ENCODE measurements around the gene LTBP1. TPM values are rescaled to one million over a fixed set of nuclear protein-coding genes. Genes with fewer than 3 reads are reported as not detected.

Gene LTBP1
- total and polyA plus RNA-seq, 10 of the 15 experiments (the other 5 are each of a cell fraction or from before 2014, with no cell fraction given) = 0.01 to 0.28 (median 0.12) TPM; not detected in 2

DNA sequence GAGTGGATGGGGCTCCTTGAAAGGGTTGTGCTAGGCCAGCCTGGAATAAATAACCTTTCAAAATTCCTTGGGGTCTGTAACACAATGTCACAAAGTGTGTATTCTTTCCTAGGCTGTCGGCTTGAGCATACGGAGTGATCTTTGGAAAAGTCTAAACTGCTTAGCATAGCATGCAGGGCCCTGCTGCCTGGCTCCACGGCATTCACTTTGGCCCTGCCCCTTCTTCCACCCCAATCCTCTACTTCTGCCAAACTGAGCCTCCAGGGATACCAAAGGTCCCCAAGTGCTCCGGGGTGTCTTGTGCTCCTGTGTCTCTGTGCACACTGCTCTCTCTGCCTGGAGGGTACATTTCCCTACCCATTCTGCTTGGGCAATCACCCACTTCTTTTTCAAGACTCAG lies 196.1 kb downstream of the LTBP1 start:
- no peaks in the 10 kb centered on the region for H3K9me3 ChIP-seq (replicated peaks; ENCODE audit: control insufficient read depth, insufficient read depth, low read length)
- H4K20me1 ChIP-seq (ENCODE audit: control insufficient read depth, insufficient read depth) = no peaks in the 10 kb centered on the region
- in situ Hi-C loops (cut with MboI) = no loop called here
- DNase-seq (ENCODE audit: low read depth, low spot score) (no peak), ATAC-seq (no peak), FAIRE-seq (no peak)
- no peak overlapping the region for H3K4me2 ChIP-seq (ENCODE audit: control insufficient read depth, insufficient read depth)
- H3K27me3 ChIP-seq (replicated peaks in 1 of 2; ENCODE audit: control insufficient read depth in 2 of 2, insufficient read depth in 2 of 2, low read length in 1 of 2) = 0 out of 4 replicates have a peak, but pooled peaks cover 0 to 5% of the 10 kb centered on the region in 2 experiments
- TF ChIP-seq EED (IDR thresholded peaks at IDR 0.05; ENCODE audit: low read depth) (no peak), TCF12 (IDR thresholded peaks at IDR 0.05; ENCODE audit: low read depth, low read length) (no peak), CBX5 (IDR thresholded peaks at IDR 0.05; ENCODE audit: low read depth) (no peak), SMARCA5 (IDR thresholded peaks at IDR 0.05) (no peak), ETV6 (conservative IDR thresholded peaks at IDR 0.05 in 1 of 2, IDR thresholded peaks at IDR 0.05 in 1 of 2; ENCODE audit: borderline replicate concordance in 1 of 2, low read depth in 1 of 2) (no peak), ZNF217 (IDR thresholded peaks at IDR 0.05) (no peak), LARP7 (IDR thresholded peaks at IDR 0.05) (no peak), JUNB (IDR thresholded peaks at IDR 0.05) (no peak), ZZZ3 (IDR thresholded peaks at IDR 0.05; ENCODE audit: control insufficient read depth, insufficient read length, low read depth) (no peak), RCOR1 (conservative IDR thresholded peaks at IDR 0.05; ENCODE audit: low read depth, low read length) (no peak), NR2C1 (IDR thresholded peaks at IDR 0.05) (no peak), HDGF (IDR thresholded peaks at IDR 0.05) (no peak)
- TF ChIP-seq, protein P1, sequence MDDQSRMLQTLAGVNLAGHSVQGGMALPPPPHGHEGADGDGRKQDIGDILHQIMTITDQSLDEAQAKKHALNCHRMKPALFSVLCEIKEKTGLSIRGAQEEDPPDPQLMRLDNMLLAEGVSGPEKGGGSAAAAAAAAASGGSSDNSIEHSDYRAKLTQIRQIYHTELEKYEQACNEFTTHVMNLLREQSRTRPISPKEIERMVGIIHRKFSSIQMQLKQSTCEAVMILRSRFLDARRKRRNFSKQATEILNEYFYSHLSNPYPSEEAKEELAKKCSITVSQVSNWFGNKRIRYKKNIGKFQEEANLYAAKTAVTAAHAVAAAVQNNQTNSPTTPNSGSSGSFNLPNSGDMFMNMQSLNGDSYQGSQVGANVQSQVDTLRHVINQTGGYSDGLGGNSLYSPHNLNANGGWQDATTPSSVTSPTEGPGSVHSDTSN (IDR thresholded peaks at IDR 0.05; ENCODE audit: insufficient replicate concordance, low read depth, low read length) = no peak
- TF ChIP-seq, protein P2, sequence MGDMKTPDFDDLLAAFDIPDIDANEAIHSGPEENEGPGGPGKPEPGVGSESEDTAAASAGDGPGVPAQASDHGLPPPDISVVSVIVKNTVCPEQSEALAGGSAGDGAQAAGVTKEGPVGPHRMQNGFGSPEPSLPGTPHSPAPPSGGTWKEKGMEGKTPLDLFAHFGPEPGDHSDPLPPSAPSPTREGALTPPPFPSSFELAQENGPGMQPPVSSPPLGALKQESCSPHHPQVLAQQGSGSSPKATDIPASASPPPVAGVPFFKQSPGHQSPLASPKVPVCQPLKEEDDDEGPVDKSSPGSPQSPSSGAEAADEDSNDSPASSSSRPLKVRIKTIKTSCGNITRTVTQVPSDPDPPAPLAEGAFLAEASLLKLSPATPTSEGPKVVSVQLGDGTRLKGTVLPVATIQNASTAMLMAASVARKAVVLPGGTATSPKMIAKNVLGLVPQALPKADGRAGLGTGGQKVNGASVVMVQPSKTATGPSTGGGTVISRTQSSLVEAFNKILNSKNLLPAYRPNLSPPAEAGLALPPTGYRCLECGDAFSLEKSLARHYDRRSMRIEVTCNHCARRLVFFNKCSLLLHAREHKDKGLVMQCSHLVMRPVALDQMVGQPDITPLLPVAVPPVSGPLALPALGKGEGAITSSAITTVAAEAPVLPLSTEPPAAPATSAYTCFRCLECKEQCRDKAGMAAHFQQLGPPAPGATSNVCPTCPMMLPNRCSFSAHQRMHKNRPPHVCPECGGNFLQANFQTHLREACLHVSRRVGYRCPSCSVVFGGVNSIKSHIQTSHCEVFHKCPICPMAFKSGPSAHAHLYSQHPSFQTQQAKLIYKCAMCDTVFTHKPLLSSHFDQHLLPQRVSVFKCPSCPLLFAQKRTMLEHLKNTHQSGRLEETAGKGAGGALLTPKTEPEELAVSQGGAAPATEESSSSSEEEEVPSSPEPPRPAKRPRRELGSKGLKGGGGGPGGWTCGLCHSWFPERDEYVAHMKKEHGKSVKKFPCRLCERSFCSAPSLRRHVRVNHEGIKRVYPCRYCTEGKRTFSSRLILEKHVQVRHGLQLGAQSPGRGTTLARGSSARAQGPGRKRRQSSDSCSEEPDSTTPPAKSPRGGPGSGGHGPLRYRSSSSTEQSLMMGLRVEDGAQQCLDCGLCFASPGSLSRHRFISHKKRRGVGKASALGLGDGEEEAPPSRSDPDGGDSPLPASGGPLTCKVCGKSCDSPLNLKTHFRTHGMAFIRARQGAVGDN (IDR thresholded peaks at IDR 0.05) = no peak
- TF ChIP-seq, protein P3, sequence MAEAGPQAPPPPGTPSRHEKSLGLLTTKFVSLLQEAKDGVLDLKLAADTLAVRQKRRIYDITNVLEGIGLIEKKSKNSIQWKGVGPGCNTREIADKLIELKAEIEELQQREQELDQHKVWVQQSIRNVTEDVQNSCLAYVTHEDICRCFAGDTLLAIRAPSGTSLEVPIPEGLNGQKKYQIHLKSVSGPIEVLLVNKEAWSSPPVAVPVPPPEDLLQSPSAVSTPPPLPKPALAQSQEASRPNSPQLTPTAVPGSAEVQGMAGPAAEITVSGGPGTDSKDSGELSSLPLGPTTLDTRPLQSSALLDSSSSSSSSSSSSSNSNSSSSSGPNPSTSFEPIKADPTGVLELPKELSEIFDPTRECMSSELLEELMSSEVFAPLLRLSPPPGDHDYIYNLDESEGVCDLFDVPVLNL (IDR thresholded peaks at IDR 0.05; ENCODE audit: low read depth, low read length) = no peak
- no peak overlapping the region for H2AFZ ChIP-seq (ENCODE audit: control insufficient read depth, low read depth, low read length)
- H3K9ac ChIP-seq (ENCODE audit: control insufficient read depth, insufficient read depth, low read length) = no peak overlapping the region
- ChIA-PET CTCF (no interaction called here), POLR2A (no interaction called here), RAD21 (ENCODE audit: unreplicated experiment) (no interaction called here), SMC1A (ENCODE audit: uncharacterized antibody, unreplicated experiment) (no interaction called here)
- no peak overlapping the region for H3K4me3 ChIP-seq
- H3K4me1 ChIP-seq (ENCODE audit: control insufficient read depth, insufficient read depth, low read length) = no peaks in the 10 kb centered on the region
- no TSS peak for BruUV-seq (replicated peaks)
- no peak overlapping the region for H3K27ac ChIP-seq (ENCODE audit: control insufficient read depth, insufficient read depth)
- H3K36me3 ChIP-seq (ENCODE audit: control insufficient read depth in 2 of 2, insufficient read depth in 2 of 2, low read length in 1 of 2) = no peaks in the 10 kb centered on the region
- H3K79me2 ChIP-seq (ENCODE audit: control insufficient read depth, insufficient read depth, low read length) = no peaks in the 10 kb centered on the region
- WGBS (ENCODE audit: insufficient coverage, insufficient replicate concordance, low lambda C conversion rate, missing lambda C conversion rate) = 37% methylated on average over 4 of the region's 4 CpGs
- intact Hi-C loops (cut with micrococcal nuclease; ENCODE audit: unreplicated experiment) = no loop called here

Measured in GM12878 (cell line).